GM23338 (cell line): ENCODE data around the gene SFSWAP. TPM values are rescaled to one million over a fixed set of nuclear protein-coding genes. Genes with fewer than 3 reads are reported as not detected.

Source experiments
- CREB1 ChIP-seq: fragments of 250-450 bp; sonication (Bioruptor Pico); IDR thresholded peaks from 2 replicates; pipeline ENCODE4 v1.5.0; 2020; ENCODE audit warnings: low read depth, mild to moderate bottlenecking, moderate library complexity
- CTCF ChIP-seq, 2 experiments: fragments of 200-600 bp in 1 of 2; sonication (generic) in 1 of 2; conservative IDR thresholded peaks; 2 replicates each; pipeline versions ENCODE4 v1.5.1 to v1.6.1; 2016 to 2017; ENCODE audit warnings: antibody characterized with exemption in 2 of 2, low read depth in 2 of 2, mild to moderate bottlenecking in 2 of 2, moderate library complexity in 1 of 2
- ETS1 ChIP-seq: IDR thresholded peaks from 2 replicates; pipeline ENCODE4 v1.6.1; 2016; ENCODE audit warnings: antibody characterized with exemption
- NANOG ChIP-seq: IDR thresholded peaks from 2 replicates; pipeline ENCODE4 v1.6.1; 2016; ENCODE audit warnings: antibody characterized with exemption, borderline replicate concordance
- POLR2AphosphoS5 ChIP-seq: IDR thresholded peaks from 2 replicates; pipeline ENCODE4 v1.6.1; 2016; ENCODE audit warnings: antibody characterized with exemption, low read depth
- ZNF114 ChIP-seq: fragments of 250-450 bp; sonication (Bioruptor Pico); IDR thresholded peaks from 2 replicates; pipeline ENCODE4 v1.5.0; 2020; ENCODE audit warnings: mild to moderate bottlenecking, moderate library complexity
- ZNF331 ChIP-seq: fragments of 250-450 bp; sonication (Bioruptor Pico); IDR thresholded peaks from 2 replicates; pipeline ENCODE4 v1.5.0; 2020; ENCODE audit warnings: low read depth, mild to moderate bottlenecking, moderate library complexity
- ZNF462 ChIP-seq: fragments of 250-450 bp; sonication (Bioruptor Pico); IDR thresholded peaks from 2 replicates; pipeline ENCODE4 v1.5.0; 2020; ENCODE audit warnings: mild to moderate bottlenecking, moderate library complexity
- polyA plus RNA-seq: library from polyadenylated mRNA; unstranded; fragments of >200 nt; fragmentation: Nextera tagmentation; extraction: Ambion mirVana; gene quantifications from 2 replicates; pipeline ENCODE4 v1.2.1, GENCODE V29; 2016
- total RNA-seq: library from RNA; depleted of rRNA; stranded (reverse); fragments of >200 nt; shearing (Covaris generic); gene quantifications from 2 replicates; pipeline ENCODE4 v1.2.3, GENCODE V29; 2014

SFSWAP gene
- total and polyA plus RNA-seq, 2 experiments from 2014 or later: 41.0 to 49.8 TPM

GRCh38 chr12:131671871-131672270 lies 39.0 kb upstream of the SFSWAP start (continued):
- TF ChIP-seq ZNF462 (CRISPR knock-in tag) (no peak), ZNF114 (CRISPR knock-in tag) (no peak), ZNF331 (CRISPR knock-in tag) (no peak), CTCF (conservative IDR thresholded peaks at IDR 0.05; ENCODE audit: low read depth in 2 of 2) (no peak), CREB1 (no peak), NANOG (no peak), ETS1 (no peak), POLR2AphosphoS5 (no peak)
